Astrocyte (in vitro differentiated cells and primary cell): Measurements from ENCODE around the gene CPA2.

Source experiments
- CTCF ChIP-seq: IDR thresholded peaks from 2 replicates; pipeline ENCODE4 v1.5.1; 2011; ENCODE audit warnings: low read depth, mild to moderate bottlenecking, inconsistent platforms, low read length, moderate library complexity; ENCODE audit not compliant: insufficient read depth
- EZH2 ChIP-seq: IDR thresholded peaks from 2 replicates; pipeline ENCODE4 v1.6.1; 2012; ENCODE audit warnings: mild to moderate bottlenecking, low read length, inconsistent platforms; ENCODE audit not compliant: insufficient read depth

DNA sequence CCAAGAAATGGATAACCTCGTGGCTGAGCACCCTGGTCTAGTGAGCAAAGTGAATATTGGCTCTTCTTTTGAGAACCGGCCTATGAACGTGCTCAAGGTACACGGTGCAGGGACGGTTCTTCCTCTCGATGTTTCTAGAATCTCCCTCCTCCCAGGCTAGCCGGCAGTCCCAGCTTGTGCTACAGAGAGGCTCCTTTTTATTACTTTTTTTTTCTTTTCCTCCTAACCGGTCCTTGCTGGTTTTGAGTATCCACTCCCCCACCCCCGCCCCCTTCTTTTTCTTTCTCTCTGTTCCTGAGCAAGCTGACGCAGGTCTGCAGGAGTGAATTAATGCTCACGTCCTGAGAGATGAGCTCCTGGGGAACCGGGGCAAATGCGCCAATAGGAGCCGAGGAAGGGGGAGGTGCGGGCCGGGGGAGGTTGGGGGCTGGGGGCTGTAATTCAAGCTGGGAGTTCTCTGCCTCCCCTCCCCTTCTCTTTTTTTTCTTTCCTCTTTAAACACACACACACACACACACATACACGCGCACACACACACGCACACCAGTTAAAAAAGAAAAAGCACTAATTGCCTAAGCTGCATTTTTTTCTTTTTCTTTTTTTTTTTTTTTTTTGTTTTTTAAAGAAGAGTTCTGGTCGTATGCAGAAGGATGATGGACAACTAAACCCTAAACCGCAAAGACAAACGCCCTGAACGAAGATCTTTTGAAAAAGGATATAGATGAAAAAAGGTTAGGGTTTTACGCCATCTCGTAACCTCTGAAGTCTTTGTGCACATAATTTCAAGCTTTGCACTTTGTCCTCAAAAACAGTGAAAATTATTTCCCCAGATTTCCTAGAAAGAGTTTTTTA is 6.6 kb downstream of the CPA2 start:
- TF ChIP-seq CTCF (no peak), EZH2 (no peak)
